Endothelial cell (in vitro differentiated cells): ENCODE measurements around the gene FCGR3B. TPM values are rescaled to one million over a fixed set of nuclear protein-coding genes. Genes with fewer than 3 reads are reported as not detected.
"Not testable (repeated sequence)": the region's sequence is repeated elsewhere in the genome, so short reads cannot be mapped to it uniquely, and the experiment has no call there.

Experiments used
- DNase-seq: peaks from one replicate; pipeline ENCODE4 v3.0.0; 2021; ENCODE audit warnings: low spot score
- H3K27ac Mint-ChIP-seq: one replicate; pipeline ENCODE4 v1.8.0; 2021; ENCODE audit warnings: mixed read lengths, inconsistent platforms; ENCODE audit not compliant: unreplicated experiment
- H3K27me3 Mint-ChIP-seq: one replicate; pipeline ENCODE4 v1.8.0; 2021; ENCODE audit warnings: mild to moderate bottlenecking, moderate library complexity, mixed read lengths, inconsistent platforms; ENCODE audit not compliant: unreplicated experiment
- H3K36me3 Mint-ChIP-seq: one replicate; pipeline ENCODE4 v1.8.0; 2021; ENCODE audit warnings: mild to moderate bottlenecking, low read depth, mixed read lengths, inconsistent platforms; ENCODE audit not compliant: unreplicated experiment
- H3K4me1 Mint-ChIP-seq: one replicate; pipeline ENCODE4 v1.8.0; 2021; ENCODE audit warnings: mild to moderate bottlenecking, mixed read lengths, inconsistent platforms; ENCODE audit not compliant: unreplicated experiment
- H3K4me3 Mint-ChIP-seq: one replicate; pipeline ENCODE4 v1.8.0; 2021; ENCODE audit warnings: mild to moderate bottlenecking, mixed read lengths, inconsistent platforms; ENCODE audit not compliant: unreplicated experiment
- H3K9me3 Mint-ChIP-seq: one replicate; pipeline ENCODE4 v1.8.0; 2021; ENCODE audit warnings: mixed read lengths, inconsistent platforms; ENCODE audit not compliant: unreplicated experiment
- total RNA-seq: library from RNA; stranded (reverse); fragmentation: NEBNext Ultra II Directional; extraction: Animal tissue kit (Norgen Biotek cat#: 25700); gene quantifications from one replicate; pipeline ENCODE4 v1.2.1, GENCODE V29; 2021; ENCODE audit not compliant: unreplicated experiment

The FCGR3B gene
- total RNA-seq, 1 donor from 2014 or later = not detected

GRCh38 chr1:161664689-161665088 lies 33.7 kb upstream of the FCGR3B start:
- not testable (repeated sequence) for H3K27me3 Mint-ChIP-seq, DNase-seq, H3K4me3 Mint-ChIP-seq, H3K4me1 Mint-ChIP-seq, H3K9me3 Mint-ChIP-seq, H3K27ac Mint-ChIP-seq, H3K36me3 Mint-ChIP-seq

GRCh38 chr1:161663569-161663968 lies 32.6 kb upstream of the FCGR3B start:
- H3K9me3 Mint-ChIP-seq, H3K27me3 Mint-ChIP-seq, H3K36me3 Mint-ChIP-seq, H3K4me1 Mint-ChIP-seq, DNase-seq, H3K4me3 Mint-ChIP-seq, H3K27ac Mint-ChIP-seq: not testable (repeated sequence)

- H3K36me3 Mint-ChIP-seq, H3K27me3 Mint-ChIP-seq, DNase-seq, H3K9me3 Mint-ChIP-seq, H3K4me1 Mint-ChIP-seq, H3K27ac Mint-ChIP-seq, H3K4me3 Mint-ChIP-seq: not testable (repeated sequence)
Measured at GRCh38 chr1:161662684-161663339, 31.8 kb upstream of the FCGR3B start, which contains the start of gene FCGR2B. Gene FCGR2B, plus strand, starts transcription at chr1:161663143. Its CDS starts 99 bp downstream, at chr1:161663242.

DNA sequence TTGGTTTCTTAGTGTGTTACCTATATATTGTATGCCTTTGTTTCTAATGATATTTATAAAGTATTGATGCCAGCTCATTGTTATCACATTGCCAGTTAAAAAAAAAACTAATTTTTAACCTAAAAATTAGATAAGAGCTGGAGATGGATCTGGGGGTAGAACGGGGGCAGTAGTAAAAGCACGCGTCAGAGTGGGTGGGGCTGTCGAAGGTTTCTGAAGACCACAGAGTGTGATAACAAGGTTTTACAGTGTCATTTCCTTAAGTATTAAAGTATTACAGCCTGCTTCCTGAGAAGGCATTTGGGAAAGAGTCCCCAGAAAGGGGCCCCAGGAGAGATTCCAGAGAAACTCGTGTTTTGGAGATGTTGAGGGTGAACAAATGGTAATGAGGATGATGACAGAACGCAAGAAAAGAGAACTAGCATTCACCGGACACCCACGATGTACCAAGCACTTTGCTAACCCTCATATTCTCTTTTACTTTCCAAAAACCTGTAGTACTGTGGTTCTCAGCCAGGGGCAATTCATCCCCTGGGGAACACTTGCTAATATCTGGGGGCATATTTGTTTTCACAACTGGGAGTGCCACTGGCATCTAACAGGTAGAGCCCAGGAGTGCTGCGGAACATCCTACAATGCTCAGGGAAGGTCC lies 30.8 kb upstream of the FCGR3B start:
- DNase-seq, H3K4me1 Mint-ChIP-seq, H3K9me3 Mint-ChIP-seq, H3K27ac Mint-ChIP-seq, H3K27me3 Mint-ChIP-seq, H3K36me3 Mint-ChIP-seq, H3K4me3 Mint-ChIP-seq: not testable (repeated sequence)

- not testable (repeated sequence) for H3K27me3 Mint-ChIP-seq, H3K36me3 Mint-ChIP-seq
Measured at GRCh38 chr1:161658524-161658923, 27.5 kb upstream of the FCGR3B start.

GRCh38 chr1:161653971-161654370 lies 23.0 kb upstream of the FCGR3B start:
- not testable (repeated sequence) for H3K9me3 Mint-ChIP-seq, H3K36me3 Mint-ChIP-seq, H3K4me3 Mint-ChIP-seq, H3K27ac Mint-ChIP-seq, DNase-seq, H3K4me1 Mint-ChIP-seq, H3K27me3 Mint-ChIP-seq

More at GRCh38 chr1:161658524-161658923, 27.5 kb upstream of the FCGR3B start:
- not testable (repeated sequence) for DNase-seq, H3K9me3 Mint-ChIP-seq, H3K4me1 Mint-ChIP-seq, H3K4me3 Mint-ChIP-seq, H3K27ac Mint-ChIP-seq

DNA sequence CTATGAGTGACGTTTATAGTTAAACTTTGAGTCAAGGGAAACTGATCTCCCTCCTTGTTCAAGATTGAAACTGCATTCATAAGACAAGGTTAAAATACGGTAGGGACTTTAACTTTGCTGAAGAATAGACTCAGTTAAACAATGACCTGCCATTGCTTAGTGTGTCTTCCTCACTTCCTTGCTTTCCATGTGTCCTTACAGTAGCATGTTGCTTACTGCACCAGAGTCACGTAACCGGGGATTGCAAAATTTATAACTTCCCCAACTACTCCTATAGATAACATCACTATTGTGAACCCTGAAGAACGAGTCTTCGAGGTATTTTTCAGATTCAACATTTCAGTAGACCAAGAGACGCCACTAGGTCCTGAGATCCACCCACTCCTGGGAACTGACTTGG lies 22.6 kb upstream of the FCGR3B start:
- H3K27ac Mint-ChIP-seq, H3K27me3 Mint-ChIP-seq, DNase-seq, H3K9me3 Mint-ChIP-seq, H3K4me1 Mint-ChIP-seq, H3K36me3 Mint-ChIP-seq, H3K4me3 Mint-ChIP-seq: not testable (repeated sequence)

DNA sequence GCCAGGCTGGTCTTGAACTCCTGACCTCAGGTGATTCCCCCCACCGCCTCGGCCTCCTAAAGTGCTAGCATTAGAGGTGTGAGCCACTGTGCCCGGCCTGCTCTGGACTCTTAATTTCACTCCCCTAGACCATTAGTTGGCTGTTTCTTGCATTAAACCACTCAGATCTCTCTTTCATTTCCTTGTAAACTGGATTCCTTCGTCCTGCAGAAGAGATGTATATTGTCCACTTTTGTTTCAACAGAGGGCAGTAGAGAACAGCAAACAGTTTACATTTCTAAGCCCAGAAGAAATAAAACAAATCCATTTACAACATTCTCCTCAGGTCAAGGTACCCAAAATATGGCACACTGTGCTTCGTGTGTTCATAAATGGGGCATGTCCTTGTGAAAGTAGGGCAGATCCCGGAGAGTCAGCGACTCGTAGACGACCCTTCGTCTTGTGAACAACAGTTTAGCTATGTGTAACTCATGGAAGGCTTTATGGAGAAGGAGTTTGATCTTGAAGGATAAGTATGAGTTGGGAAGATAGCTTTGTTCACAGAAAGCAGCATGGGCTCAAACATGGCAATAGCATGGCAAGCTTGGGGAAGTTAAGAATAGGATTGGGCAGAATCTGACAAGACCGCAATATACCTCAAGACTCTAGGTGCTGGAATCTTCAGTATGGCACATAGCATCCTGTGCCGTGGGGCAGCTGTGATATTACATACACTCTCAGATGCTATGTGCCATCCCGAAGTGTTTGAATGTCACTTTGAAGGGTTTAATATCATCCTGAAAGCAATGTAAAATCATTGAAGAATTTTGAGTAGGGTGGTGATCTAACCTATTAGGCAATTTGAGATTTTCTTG lies 16.8 kb upstream of the FCGR3B start:
- not testable (repeated sequence) for DNase-seq, H3K27ac Mint-ChIP-seq, H3K4me1 Mint-ChIP-seq, H3K9me3 Mint-ChIP-seq, H3K36me3 Mint-ChIP-seq, H3K27me3 Mint-ChIP-seq, H3K4me3 Mint-ChIP-seq

DNA sequence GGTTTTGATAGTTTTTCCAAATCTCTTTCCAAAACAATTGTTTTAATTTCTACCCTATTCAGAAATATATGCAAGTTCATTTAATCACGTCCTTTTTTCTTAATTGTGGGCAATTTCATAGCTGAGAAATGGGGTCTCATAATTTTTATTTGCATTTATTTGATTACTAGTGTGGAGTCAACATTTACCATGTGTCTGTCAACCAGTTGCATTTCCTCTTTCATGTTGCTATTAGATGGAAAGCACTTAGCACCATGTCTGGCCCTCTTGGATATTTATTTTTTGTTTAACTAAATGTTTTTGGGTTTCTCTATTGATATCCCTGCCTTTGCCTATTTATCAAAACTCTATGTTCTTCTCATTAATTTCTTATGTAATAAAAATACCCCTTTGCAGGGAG lies 13.9 kb upstream of the FCGR3B start:
- not testable (repeated sequence) for H3K27ac Mint-ChIP-seq, H3K4me3 Mint-ChIP-seq, H3K9me3 Mint-ChIP-seq, H3K36me3 Mint-ChIP-seq, DNase-seq, H3K4me1 Mint-ChIP-seq, H3K27me3 Mint-ChIP-seq

DNA sequence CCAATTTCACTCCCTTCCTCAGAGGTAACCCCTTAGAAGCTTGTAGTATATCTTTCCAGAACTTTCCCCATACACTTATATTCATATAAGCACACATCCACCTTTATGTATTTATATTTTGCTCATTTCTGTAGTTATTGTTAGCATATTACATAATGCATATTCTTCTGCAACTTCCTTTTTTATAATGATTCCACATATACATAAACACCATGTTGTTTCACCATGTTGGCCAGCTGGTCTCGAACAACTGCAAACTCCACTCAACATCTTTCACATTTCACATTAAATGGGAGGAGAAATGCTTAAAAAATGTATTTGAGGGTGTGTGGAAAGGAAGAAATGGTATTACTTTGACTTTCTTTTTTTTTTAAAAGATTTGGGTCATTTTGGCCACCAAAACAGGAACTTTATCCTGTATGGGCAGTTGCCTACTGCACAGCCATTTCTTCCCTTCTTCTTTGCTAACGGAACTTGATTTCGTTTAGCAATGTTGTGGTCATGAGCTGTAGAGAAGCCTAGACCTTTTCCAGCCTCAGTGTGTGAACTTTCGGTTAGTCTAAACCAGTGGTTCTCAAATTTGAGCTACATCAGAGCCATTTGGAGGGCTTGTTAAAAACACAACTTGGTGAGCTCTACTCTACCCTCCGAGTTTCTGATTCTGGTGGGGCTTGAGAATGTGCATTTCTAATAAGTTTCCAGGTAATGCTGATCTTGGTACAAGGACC lies 12.7 kb upstream of the FCGR3B start:
- DNase-seq, H3K4me1 Mint-ChIP-seq, H3K36me3 Mint-ChIP-seq, H3K4me3 Mint-ChIP-seq, H3K27ac Mint-ChIP-seq, H3K9me3 Mint-ChIP-seq, H3K27me3 Mint-ChIP-seq: not testable (repeated sequence)

DNA sequence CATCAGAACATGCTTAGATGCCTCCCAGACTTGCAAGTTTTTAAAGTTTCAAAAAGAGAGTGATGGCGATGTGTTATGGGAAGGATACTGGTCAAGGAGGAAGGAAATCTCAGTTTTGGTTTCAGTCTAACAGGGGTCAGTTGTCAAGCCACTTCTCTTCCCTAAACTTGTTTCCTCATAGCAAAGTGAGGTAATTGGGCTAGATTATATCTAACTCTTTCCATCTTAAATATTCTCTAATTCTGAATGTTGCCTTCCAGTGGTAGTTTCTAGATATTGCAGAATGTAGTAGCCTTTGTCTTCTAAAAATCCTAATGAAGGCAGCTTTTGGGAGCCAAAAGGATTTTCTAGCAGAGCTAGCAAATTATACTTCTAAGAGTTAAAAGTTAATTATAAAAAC lies 11.7 kb upstream of the FCGR3B start:
- not testable (repeated sequence) for H3K4me3 Mint-ChIP-seq, H3K9me3 Mint-ChIP-seq, H3K4me1 Mint-ChIP-seq, H3K36me3 Mint-ChIP-seq, H3K27me3 Mint-ChIP-seq, DNase-seq, H3K27ac Mint-ChIP-seq
